Smooth muscle cell (in vitro differentiated cells): ENCODE measurements around the gene ZNF581. TPM values are rescaled to one million over a fixed set of nuclear protein-coding genes. Genes with fewer than 3 reads are reported as not detected.

Experiments used
- DNase-seq: peaks from one replicate; lab custom pipeline; 2025; ENCODE audit not compliant: unreplicated experiment; lab: John Stamatoyannopoulos, UW
- H2AFZ ChIP-seq: fragments of 200-600 bp; sonication (generic); 2 replicates; pipeline ENCODE4 v1.6.0; 2016; ENCODE audit warnings: antibody characterized with exemption, low read depth, mild to moderate bottlenecking
- H3F3A ChIP-seq: fragments of 200-600 bp; sonication (generic); 2 replicates; pipeline ENCODE4 v1.6.0; 2017; ENCODE audit warnings: antibody characterized with exemption, low read depth
- H3K27ac ChIP-seq: fragments of 200-600 bp; sonication (generic); 2 replicates; pipeline ENCODE4 v1.5.1; 2016; ENCODE audit warnings: low read depth, mild to moderate bottlenecking
- H3K27me3 ChIP-seq: fragments of 200-600 bp; sonication (generic); 2 replicates; pipeline ENCODE4 v1.6.1; 2016; ENCODE audit warnings: low read depth, mild to moderate bottlenecking
- H3K36me3 ChIP-seq: fragments of 200-600 bp; sonication (generic); 2 replicates; pipeline ENCODE4 v1.5.1; 2016; ENCODE audit warnings: low read depth
- H3K4me1 ChIP-seq: fragments of 200-600 bp; sonication (generic); 2 replicates; pipeline ENCODE4 v1.5.1; 2016; ENCODE audit warnings: low read depth
- H3K4me2 ChIP-seq: fragments of 200-600 bp; sonication (generic); 2 replicates; pipeline ENCODE4 v1.6.0; 2016; ENCODE audit warnings: mild to moderate bottlenecking
- H3K4me3 ChIP-seq: fragments of 200-600 bp; sonication (generic); 2 replicates; pipeline ENCODE4 v1.5.1; 2016; ENCODE audit warnings: mild to moderate bottlenecking
- H3K79me2 ChIP-seq: fragments of 200-600 bp; sonication (generic); 2 replicates; pipeline ENCODE4 v1.6.0; 2016; ENCODE audit warnings: low read depth, mild to moderate bottlenecking
- H3K9ac ChIP-seq: fragments of 200-600 bp; sonication (generic); 2 replicates; pipeline ENCODE4 v1.6.0; 2016; ENCODE audit warnings: low read depth
- H3K9me3 ChIP-seq: fragments of 200-600 bp; sonication (generic); replicated peaks from 2 replicates; pipeline ENCODE4 v1.5.1; 2016; ENCODE audit warnings: low read depth
- H4K20me1 ChIP-seq: fragments of 200-600 bp; sonication (generic); 2 replicates; pipeline ENCODE4 v1.6.0; 2016; ENCODE audit warnings: low read depth
- WGBS: methylation state at CpG from one replicate; pipeline ENCODE4 v1.1.7; 2016; ENCODE audit warnings: low lambda C conversion rate; 5-methylcytosine and 5-hydroxymethylcytosine counted together
- polyA plus RNA-seq: library from polyadenylated mRNA; unstranded; fragments of >200 nt; fragmentation: Nextera tagmentation; extraction: Ambion mirVana; gene quantifications from 2 replicates; pipeline ENCODE4 v1.2.1, GENCODE V29; 2016
- total RNA-seq: library from RNA; depleted of rRNA; stranded (reverse); fragments of >200 nt; gene quantifications from 2 replicates; pipeline ENCODE4 v1.2.3, GENCODE V29; 2014
- TF ChIP-seq, protein P1 (sequence below): fragments of 200-600 bp; sonication (generic); IDR thresholded peaks from 2 replicates; pipeline ENCODE4 v1.5.1; 2017; ENCODE audit warnings: borderline replicate concordance, mild to moderate bottlenecking, antibody characterized with exemption; ENCODE audit not compliant: insufficient read depth, poor library complexity, severe bottlenecking

The ZNF581 gene
- total and polyA plus RNA-seq, 2 experiments from 2014 or later, result 10.0 to 21.4 TPM

DNA sequence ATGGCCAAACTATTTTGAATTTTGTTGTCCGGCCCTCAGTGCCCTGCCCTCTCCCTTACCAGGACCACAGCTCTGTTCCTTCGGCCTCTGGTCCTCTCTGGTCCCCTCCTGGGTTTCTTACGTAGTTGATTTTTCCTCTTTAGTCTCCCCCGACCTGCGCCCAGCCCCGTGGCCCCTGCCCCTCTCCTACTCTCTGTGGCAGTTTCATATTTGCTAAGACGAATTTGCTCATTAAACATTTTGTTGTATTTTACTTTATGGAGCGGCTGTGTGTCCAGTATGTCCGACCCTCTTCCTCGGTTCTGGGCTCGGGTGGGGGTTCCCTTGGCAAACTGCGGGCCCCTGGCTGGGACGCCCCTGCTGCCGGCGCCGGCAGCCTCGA, 31.0 kb downstream of the ZNF581 start:
- Histone ChIP-seq H4K20me1 (peaks cover 77% of the 10 kb centered on the region), H3K27me3 (no peaks in the 10 kb centered on the region), H3K4me1 (peaks cover 5% of the 10 kb centered on the region), H3K36me3 (no peaks in the 10 kb centered on the region), H3K27ac (peak overlapping the region; percentile 88), H3K9ac (peak overlapping the region; percentile 79), H3K79me2 (peaks cover 86% of the 10 kb centered on the region), H3F3A (peaks cover 11% of the 10 kb centered on the region), H2AFZ (no peak overlapping the region), H3K4me2 (peak overlapping the region; percentile 94), H3K4me3 (peak overlapping the region; percentile 87), H3K9me3 (no peaks in the 10 kb centered on the region)
- 35% methylated on average over 17 of the region's 17 CpGs for WGBS
- TF ChIP-seq, protein P1, sequence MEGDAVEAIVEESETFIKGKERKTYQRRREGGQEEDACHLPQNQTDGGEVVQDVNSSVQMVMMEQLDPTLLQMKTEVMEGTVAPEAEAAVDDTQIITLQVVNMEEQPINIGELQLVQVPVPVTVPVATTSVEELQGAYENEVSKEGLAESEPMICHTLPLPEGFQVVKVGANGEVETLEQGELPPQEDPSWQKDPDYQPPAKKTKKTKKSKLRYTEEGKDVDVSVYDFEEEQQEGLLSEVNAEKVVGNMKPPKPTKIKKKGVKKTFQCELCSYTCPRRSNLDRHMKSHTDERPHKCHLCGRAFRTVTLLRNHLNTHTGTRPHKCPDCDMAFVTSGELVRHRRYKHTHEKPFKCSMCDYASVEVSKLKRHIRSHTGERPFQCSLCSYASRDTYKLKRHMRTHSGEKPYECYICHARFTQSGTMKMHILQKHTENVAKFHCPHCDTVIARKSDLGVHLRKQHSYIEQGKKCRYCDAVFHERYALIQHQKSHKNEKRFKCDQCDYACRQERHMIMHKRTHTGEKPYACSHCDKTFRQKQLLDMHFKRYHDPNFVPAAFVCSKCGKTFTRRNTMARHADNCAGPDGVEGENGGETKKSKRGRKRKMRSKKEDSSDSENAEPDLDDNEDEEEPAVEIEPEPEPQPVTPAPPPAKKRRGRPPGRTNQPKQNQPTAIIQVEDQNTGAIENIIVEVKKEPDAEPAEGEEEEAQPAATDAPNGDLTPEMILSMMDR, result no peak
- no peak for DNase-seq

DNA sequence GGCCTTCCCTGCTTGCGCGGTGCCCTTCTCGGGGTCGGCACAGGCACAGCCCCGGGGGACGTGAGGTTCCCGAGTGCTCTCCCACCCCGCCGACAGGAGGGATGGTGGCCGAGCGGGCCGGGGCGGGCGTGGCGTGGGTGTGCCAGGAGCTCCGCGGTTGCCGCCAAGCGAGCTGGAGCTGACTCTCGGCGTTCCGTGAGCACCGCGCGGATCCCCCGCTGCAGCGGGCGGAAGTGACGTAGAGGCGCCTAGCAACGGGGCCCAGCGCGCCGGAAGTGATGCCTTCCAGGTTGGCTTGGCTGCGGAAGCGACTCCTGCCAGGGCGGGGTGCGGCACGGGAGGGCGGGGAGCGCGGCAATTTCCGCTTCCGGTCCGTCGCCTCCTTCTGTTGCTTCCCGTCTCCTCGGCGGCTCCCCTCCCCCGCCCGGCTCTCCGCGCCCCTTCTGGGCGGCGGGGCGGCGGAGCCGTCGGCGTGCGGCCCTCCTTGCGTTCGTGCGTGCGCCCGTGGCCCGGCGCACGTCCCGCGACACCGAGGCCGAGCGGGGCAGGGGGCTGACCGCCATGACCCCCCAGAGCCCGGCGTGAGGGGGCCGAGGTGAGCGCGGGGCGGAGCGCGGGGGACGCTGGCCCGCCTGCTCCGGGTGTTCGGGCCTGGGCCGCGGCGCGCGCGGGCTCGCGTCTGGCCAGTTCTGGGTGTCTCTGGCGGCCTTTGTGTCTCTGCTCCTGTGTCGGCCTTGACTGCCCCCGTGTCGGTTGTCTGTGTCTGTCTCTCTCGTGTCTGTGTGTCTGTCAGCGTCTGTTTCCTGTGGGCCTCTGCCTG, 31.6 kb downstream of the ZNF581 start, which contains the start of gene EPN1:
TSS of gene EPN1 (plus strand) at position 386 of the 820 bp plus-strand sequence. CDS start 3,402 bp downstream, outside the sequence.
- TF ChIP-seq, protein P1, result no peak
- Histone ChIP-seq H3K4me2 (peak within 1 kb of the TSS; percentile 98), H3K9me3 (no peaks in the 10 kb centered on the region), H3K4me3 (peak within 1 kb of the TSS; percentile 87), H3F3A (peaks cover 11% of the 10 kb centered on the region), H3K9ac (peak within 1 kb of the TSS; percentile 97), H3K27ac (peak within 1 kb of the TSS; percentile 88), H3K79me2 (peaks cover 86% of the 10 kb centered on the region), H4K20me1 (peaks cover 77% of the 10 kb centered on the region), H3K4me1 (peaks cover 5% of the 10 kb centered on the region), H3K36me3 (no peaks in the 10 kb centered on the region), H2AFZ (peak within 1 kb of the TSS; percentile 38), H3K27me3 (no peaks in the 10 kb centered on the region)
- 2% methylated on average over 52 of the region's 101 CpGs for WGBS
- peak; percentile 88 for DNase-seq

DNA sequence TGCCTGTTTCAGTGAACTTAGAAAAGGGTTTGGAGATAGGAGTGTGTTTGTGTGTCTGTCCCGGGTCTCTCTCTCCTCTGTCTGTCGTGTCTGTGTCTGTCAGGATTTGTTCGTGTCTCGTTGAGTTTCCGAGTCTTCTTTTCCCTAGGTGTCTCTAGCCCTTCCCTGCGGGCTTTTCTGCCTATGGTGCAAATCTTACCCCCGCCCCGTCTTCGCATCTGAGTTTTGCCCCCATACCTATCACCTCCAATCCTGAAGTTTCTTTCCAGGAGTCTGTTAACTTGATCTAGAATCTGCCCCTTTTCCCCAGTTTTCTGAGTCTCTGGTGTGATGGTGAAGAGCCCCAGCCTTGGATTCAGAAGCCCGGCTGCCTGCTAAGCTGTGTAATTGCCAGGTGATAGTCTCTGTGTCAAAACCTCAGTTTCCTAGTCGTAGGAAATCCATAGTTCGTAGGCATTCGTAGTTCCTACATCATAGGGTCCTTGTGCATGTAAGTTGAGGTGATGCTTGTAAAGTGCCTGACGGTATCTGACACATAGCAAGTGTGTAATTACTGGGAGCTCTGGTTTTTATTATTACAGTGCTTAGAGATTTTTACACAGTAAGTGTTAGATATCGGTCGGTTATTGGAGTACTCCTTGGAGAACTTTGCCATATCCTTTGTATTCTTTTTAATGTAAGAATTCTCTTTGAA, 32.4 kb downstream of the ZNF581 start:
- Histone ChIP-seq H3F3A (peaks cover 11% of the 10 kb centered on the region), H3K79me2 (peaks cover 88% of the 10 kb centered on the region), H4K20me1 (peaks cover 77% of the 10 kb centered on the region), H3K27me3 (no peaks in the 10 kb centered on the region), H3K4me2 (peak overlapping the region; percentile 98), H2AFZ (peak overlapping the region; percentile 38), H3K4me3 (peak overlapping the region; percentile 87), H3K36me3 (no peaks in the 10 kb centered on the region), H3K9ac (peak overlapping the region; percentile 97), H3K27ac (peak overlapping the region; percentile 88), H3K9me3 (no peaks in the 10 kb centered on the region), H3K4me1 (peaks cover 5% of the 10 kb centered on the region)
- WGBS, result 27% methylated on average over 16 of the region's 16 CpGs
- TF ChIP-seq, protein P1, result no peak
- DNase-seq, result no peak
